Endothelial cell of umbilical vein (primary cell): ENCODE data around the gene CCM2.

Source experiments
- EZH2 ChIP-seq: IDR thresholded peaks from 2 replicates; pipeline ENCODE4 v1.6.1; 2012; ENCODE audit warnings: borderline replicate concordance, low read depth, mild to moderate bottlenecking, moderate library complexity, low read length, inconsistent platforms; ENCODE audit not compliant: severe bottlenecking
- GATA2 ChIP-seq: IDR thresholded peaks from 2 replicates; pipeline ENCODE4 v1.7.0; 2011; ENCODE audit warnings: low read depth, mild to moderate bottlenecking, moderate library complexity, mixed read lengths, low read length; ENCODE audit not compliant: insufficient read length, insufficient read depth
- JUN ChIP-seq: IDR thresholded peaks from 2 replicates; pipeline ENCODE4 v1.6.1; 2011; ENCODE audit warnings: borderline replicate concordance, low read depth; ENCODE audit not compliant: insufficient read length, insufficient read depth
- MYC ChIP-seq: IDR thresholded peaks from one replicate; pipeline ENCODE4 v1.6.1; 2011; ENCODE audit warnings: mild to moderate bottlenecking, low read depth, low read length
- POLR2A ChIP-seq: IDR thresholded peaks from 2 replicates; pipeline ENCODE4 v1.6.1; 2012; ENCODE audit warnings: low read depth, mild to moderate bottlenecking, control low read depth, low read length
- POLR2AphosphoS5 ChIP-seq: IDR thresholded peaks from 2 replicates; pipeline ENCODE4 v1.6.1; 2012; ENCODE audit warnings: low read depth, mild to moderate bottlenecking, control low read depth, low read length, moderate library complexity; ENCODE audit not compliant: insufficient read depth
- TF ChIP-seq, protein P1 (sequence below), 2 donors: IDR thresholded peaks; 1 replicate in 1 of 2; 2 replicates in 1 of 2; pipeline ENCODE4 v1.5.1; 2011; ENCODE audit warnings: low read length in 2 of 2, mild to moderate bottlenecking in 2 of 2, moderate library complexity in 2 of 2, control low read depth in 1 of 2, inconsistent platforms in 1 of 2, low read depth in 1 of 2; ENCODE audit not compliant: insufficient read depth in 1 of 2; ENCODE audit errors: extremely low read depth in 1 of 2

DNA sequence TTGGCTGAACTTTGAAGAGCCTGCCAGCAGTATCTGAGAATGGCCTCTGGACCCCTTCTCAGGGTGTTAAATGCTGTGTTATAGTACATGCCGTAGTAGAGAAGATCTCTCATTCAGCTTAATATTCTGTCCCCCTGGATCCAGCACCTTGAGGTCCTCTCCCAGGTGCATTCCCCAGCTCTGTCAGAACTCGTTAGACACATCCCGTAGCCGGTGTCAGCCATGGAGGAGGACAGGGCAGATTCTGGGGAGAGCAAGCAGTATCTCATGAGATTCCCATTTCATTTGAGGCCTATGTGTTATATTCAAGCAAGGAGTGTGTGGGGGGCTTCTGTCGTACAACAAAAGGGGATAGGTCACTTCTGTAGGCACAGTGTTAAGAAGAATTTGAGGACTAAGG, 53.9 kb downstream of the CCM2 start:
- TF ChIP-seq EZH2 (no peak), GATA2 (no peak), POLR2AphosphoS5 (no peak), MYC (no peak), JUN (no peak), POLR2A (no peak)
- TF ChIP-seq, protein P1, sequence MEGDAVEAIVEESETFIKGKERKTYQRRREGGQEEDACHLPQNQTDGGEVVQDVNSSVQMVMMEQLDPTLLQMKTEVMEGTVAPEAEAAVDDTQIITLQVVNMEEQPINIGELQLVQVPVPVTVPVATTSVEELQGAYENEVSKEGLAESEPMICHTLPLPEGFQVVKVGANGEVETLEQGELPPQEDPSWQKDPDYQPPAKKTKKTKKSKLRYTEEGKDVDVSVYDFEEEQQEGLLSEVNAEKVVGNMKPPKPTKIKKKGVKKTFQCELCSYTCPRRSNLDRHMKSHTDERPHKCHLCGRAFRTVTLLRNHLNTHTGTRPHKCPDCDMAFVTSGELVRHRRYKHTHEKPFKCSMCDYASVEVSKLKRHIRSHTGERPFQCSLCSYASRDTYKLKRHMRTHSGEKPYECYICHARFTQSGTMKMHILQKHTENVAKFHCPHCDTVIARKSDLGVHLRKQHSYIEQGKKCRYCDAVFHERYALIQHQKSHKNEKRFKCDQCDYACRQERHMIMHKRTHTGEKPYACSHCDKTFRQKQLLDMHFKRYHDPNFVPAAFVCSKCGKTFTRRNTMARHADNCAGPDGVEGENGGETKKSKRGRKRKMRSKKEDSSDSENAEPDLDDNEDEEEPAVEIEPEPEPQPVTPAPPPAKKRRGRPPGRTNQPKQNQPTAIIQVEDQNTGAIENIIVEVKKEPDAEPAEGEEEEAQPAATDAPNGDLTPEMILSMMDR (IDR thresholded peaks at IDR 0.05; ENCODE audit: extremely low read depth in 1 of 2, insufficient read depth in 1 of 2, low read depth in 1 of 2, low read length in 2 of 2): no peak
